ENCODE measurements around the gene LLGL2. TPM values are rescaled to one million over a fixed set of nuclear protein-coding genes. Genes with fewer than 3 reads are reported as not detected.

LLGL2 gene
- total RNA-seq, 1 donor from 2014 or later: 14.8 TPM

DNA sequence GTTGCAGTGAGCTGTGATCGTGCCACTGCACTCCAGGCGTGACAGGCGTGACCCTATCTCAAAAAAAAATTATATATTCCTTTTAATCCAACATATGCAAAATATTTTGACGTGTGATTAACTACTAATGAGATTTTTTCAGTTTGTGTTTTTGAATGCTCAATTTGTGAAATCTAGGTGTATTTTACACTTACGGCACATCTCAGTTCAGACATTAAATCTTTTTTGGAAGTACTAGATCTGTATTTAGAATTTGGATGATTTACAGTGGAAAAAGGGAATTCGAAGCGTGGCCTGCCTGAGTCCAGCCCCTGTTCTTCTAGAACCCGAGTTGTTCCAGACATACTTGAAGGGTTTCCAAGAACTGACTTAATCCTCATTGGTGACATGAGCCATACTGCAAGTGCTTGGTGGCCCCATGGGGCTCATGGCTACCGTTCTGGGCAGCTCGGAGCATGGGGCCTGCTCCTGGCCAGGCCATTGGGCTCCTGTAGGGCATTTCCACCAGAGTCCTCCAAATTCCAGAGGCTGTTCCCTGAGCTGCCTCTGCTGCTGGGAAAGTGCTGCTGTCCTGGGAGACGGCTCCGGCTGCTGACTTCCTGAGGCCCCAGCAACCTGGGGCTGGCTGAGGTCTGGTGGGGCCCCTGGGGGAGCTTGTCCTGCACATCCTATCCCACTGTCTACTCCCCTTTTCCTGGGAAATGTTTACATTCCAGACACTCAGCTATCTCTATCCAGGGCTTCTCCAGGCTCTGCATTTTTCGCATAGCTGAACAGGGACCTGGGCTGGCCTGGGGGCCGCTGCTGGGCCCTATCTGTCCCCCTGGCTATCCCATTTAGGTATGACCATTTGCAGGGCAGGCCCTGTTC is 27.2 kb downstream of the LLGL2 start:
- Mint-ChIP-seq H3K27ac (ENCODE audit: unreplicated experiment) (peak overlapping the region; percentile 77), H3K36me3 (ENCODE audit: low read depth, unreplicated experiment) (peaks cover 2% of the 10 kb centered on the region), H3K9me3 (ENCODE audit: unreplicated experiment) (no peaks in the 10 kb centered on the region), H3K4me1 (ENCODE audit: low read depth, unreplicated experiment) (peaks cover 18% of the 10 kb centered on the region), H3K27me3 (ENCODE audit: low read depth, unreplicated experiment) (no peaks in the 10 kb centered on the region), H3K4me3 (ENCODE audit: unreplicated experiment) (no peak overlapping the region)
- Histone ChIP-seq H3K9ac (ENCODE audit: low read length) (no peak overlapping the region), H3K4me2 (ENCODE audit: low read length) (no peak overlapping the region), H3K27me3 (ENCODE audit: insufficient read depth, low read length) (no peaks in the 10 kb centered on the region), H3K27ac (ENCODE audit: low read depth, low read length) (no peak overlapping the region), H3K36me3 (ENCODE audit: insufficient read depth, low read length) (no peaks in the 10 kb centered on the region), H3K4me3 (ENCODE audit: insufficient read depth, low read depth, low read length) (no peak overlapping the region), H3K9me3 (ENCODE audit: insufficient read depth, low read depth, low read length) (no peaks in the 10 kb centered on the region), H2AFZ (ENCODE audit: low read depth, low read length) (no peak overlapping the region), H4K20me1 (ENCODE audit: insufficient read depth, low read length) (no peaks in the 10 kb centered on the region), H3K4me1 (ENCODE audit: insufficient read depth, low read length) (peaks cover 6% of the 10 kb centered on the region), H3K79me2 (ENCODE audit: insufficient read depth, low read length) (no peaks in the 10 kb centered on the region)
- no peak for FAIRE-seq
- DNase-seq (ENCODE audit: low read depth): no peak
- TF ChIP-seq, protein P1, sequence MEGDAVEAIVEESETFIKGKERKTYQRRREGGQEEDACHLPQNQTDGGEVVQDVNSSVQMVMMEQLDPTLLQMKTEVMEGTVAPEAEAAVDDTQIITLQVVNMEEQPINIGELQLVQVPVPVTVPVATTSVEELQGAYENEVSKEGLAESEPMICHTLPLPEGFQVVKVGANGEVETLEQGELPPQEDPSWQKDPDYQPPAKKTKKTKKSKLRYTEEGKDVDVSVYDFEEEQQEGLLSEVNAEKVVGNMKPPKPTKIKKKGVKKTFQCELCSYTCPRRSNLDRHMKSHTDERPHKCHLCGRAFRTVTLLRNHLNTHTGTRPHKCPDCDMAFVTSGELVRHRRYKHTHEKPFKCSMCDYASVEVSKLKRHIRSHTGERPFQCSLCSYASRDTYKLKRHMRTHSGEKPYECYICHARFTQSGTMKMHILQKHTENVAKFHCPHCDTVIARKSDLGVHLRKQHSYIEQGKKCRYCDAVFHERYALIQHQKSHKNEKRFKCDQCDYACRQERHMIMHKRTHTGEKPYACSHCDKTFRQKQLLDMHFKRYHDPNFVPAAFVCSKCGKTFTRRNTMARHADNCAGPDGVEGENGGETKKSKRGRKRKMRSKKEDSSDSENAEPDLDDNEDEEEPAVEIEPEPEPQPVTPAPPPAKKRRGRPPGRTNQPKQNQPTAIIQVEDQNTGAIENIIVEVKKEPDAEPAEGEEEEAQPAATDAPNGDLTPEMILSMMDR (IDR thresholded peaks at IDR 0.05; ENCODE audit: insufficient read depth, low read depth, low read length): no peak
- TF ChIP-seq EZH2 (IDR thresholded peaks at IDR 0.05; ENCODE audit: insufficient read depth, low read length): no peak

DNA sequence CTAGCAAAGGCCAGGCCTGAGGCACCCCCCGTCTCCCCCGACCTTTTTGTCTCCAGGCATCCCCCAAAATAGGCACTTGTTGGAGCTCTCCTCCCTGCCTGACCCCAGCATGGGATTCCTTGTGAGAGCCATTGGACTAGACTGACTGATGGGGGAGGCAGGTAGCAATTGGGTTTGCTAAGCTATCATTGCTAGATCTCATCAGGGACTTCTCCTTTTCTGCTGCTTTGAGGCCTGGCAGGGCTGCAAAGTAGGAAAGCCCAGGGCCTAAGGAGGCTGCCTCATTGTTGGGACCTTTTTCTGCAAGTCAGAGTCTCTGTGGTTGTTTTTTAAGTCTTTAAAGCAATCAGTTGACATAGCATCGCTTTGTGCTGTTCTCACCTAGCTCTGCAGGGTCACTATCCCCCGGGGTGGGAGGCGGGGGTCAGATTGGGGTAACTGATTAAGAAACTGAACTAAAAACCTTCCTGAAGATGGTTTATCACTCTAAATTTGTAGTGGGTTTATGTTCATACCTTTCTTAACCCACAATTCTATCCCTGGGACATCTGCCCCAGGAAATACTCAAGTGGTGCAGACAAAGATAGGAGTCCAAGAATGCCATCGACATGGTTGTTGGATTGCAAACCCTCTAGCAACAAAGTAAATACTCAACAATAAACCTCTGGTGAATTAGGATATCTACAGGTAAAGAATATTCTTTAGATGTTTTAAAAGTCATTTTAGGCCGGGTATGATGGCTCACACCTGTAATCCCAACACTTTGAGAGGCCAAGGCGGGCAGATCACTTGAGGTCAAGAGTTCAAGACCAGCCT is 28.0 kb downstream of the LLGL2 start:
- H3K9ac ChIP-seq (ENCODE audit: low read length): no peak overlapping the region
- H3K4me3 ChIP-seq (ENCODE audit: insufficient read depth, low read depth, low read length): no peak overlapping the region
- peaks cover 6% of the 10 kb centered on the region for H3K4me1 ChIP-seq (ENCODE audit: insufficient read depth, low read length)
- Mint-ChIP-seq H3K4me1 (ENCODE audit: low read depth, unreplicated experiment) (peaks cover 18% of the 10 kb centered on the region), H3K36me3 (ENCODE audit: low read depth, unreplicated experiment) (peaks cover 2% of the 10 kb centered on the region), H3K27me3 (ENCODE audit: low read depth, unreplicated experiment) (no peaks in the 10 kb centered on the region), H3K27ac (ENCODE audit: unreplicated experiment) (peak overlapping the region; percentile 77), H3K9me3 (ENCODE audit: unreplicated experiment) (no peaks in the 10 kb centered on the region), H3K4me3 (ENCODE audit: unreplicated experiment) (no peak overlapping the region)
- FAIRE-seq: no peak
- no peaks in the 10 kb centered on the region for H3K79me2 ChIP-seq (ENCODE audit: insufficient read depth, low read length)
- no peaks in the 10 kb centered on the region for H3K27me3 ChIP-seq (ENCODE audit: insufficient read depth, low read length)
- TF ChIP-seq EZH2 (IDR thresholded peaks at IDR 0.05; ENCODE audit: insufficient read depth, low read length): no peak
- TF ChIP-seq, protein P1 (IDR thresholded peaks at IDR 0.05; ENCODE audit: insufficient read depth, low read depth, low read length): no peak
- no peak overlapping the region for H2AFZ ChIP-seq (ENCODE audit: low read depth, low read length)
- H3K27ac ChIP-seq (ENCODE audit: low read depth, low read length): no peak overlapping the region
- no peaks in the 10 kb centered on the region for H3K36me3 ChIP-seq (ENCODE audit: insufficient read depth, low read length)
- H3K9me3 ChIP-seq (ENCODE audit: insufficient read depth, low read depth, low read length): no peaks in the 10 kb centered on the region
- no peak overlapping the region for H3K4me2 ChIP-seq (ENCODE audit: low read length)
- H4K20me1 ChIP-seq (ENCODE audit: insufficient read depth, low read length): no peaks in the 10 kb centered on the region
- no peak for DNase-seq (ENCODE audit: low read depth)

All from astrocyte (in vitro differentiated cells and primary cell).